H1 (cell line): ENCODE data around the gene JDP2. TPM values are rescaled to one million over a fixed set of nuclear protein-coding genes. Genes with fewer than 3 reads are reported as not detected.

Experiments used
- CBX5 ChIP-seq: fragments of 300-800, 300-1000 bp; sonication (generic); IDR thresholded peaks from 2 replicates; pipeline ENCODE4 v1.7.1; 2016; ENCODE audit warnings: antibody characterized with exemption, low read length, low read depth
- CEBPB ChIP-seq: IDR thresholded peaks from 2 replicates; pipeline ENCODE4 v1.6.1; 2012; ENCODE audit warnings: low read depth, low read length
- GABPA ChIP-seq: IDR thresholded peaks from 2 replicates; pipeline ENCODE4 v1.6.1; 2011; ENCODE audit warnings: mild to moderate bottlenecking, low read length, moderate library complexity, borderline replicate concordance; ENCODE audit not compliant: insufficient read depth
- TAF1 ChIP-seq: IDR thresholded peaks from 2 replicates; pipeline ENCODE4 v1.6.1; 2011; ENCODE audit warnings: mild to moderate bottlenecking, low read depth, low read length
- ZNF274 ChIP-seq: IDR thresholded peaks from 2 replicates; pipeline ENCODE4 v1.7.0; 2012; ENCODE audit warnings: low read length, borderline replicate concordance; ENCODE audit errors: extremely low read depth
- polyA plus RNA-seq, 7 experiments: library from polyadenylated mRNA; depleted of rRNA in 3 of 7; stranded (reverse) in 5 of 7; unstranded in 2 of 7; fragments of >200 nt in 5 of 7; fragments of 200-250 nt in 2 of 7; gene quantifications; 1 replicate in 5 of 7; 2 replicates in 1 of 7; 4 replicates in 1 of 7; pipeline versions ENCODE4 v1.2.1 to v1.2.3, GENCODE V29; 2011 to 2013; ENCODE audit warnings: missing spikeins in 2 of 7, mixed read lengths in 2 of 7
- total RNA-seq: library from RNA; stranded (reverse); fragmentation: NEBNext Ultra II Directional; extraction: Animal tissue kit (Norgen Biotek cat#: 25700); gene quantifications from 2 replicates; pipeline ENCODE4 v1.2.1, GENCODE V29; 2021
- TF ChIP-seq, protein P1 (sequence below): IDR thresholded peaks from 2 replicates; pipeline ENCODE4 v1.6.1; 2012; ENCODE audit warnings: inconsistent platforms

The JDP2 gene
- total and polyA plus RNA-seq, 2 of the 8 experiments (the other 6 are each of a cell fraction or from before 2014, with no cell fraction given) = 8.9 to 27.2 TPM

DNA sequence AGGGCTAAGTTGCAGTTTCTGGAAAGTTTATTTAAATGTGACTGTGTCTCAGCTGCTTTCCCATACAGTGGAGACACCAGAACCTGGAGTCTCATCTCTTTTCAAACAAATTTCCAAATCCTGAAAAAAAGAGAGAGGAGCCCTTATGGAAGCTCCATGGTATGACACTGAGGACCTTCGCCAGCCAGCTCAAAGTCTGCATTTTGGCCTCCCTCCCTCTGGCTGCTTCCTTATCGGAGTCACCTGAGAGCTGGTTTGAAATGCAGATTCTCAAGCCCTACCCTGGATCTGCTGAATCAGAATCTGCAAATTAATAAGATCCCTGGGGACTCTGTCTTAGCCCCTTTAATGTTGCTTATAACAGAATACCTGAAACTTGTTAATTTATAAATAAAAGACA lies 21.7 kb upstream of the JDP2 start (continued):
- TF ChIP-seq, protein P1, sequence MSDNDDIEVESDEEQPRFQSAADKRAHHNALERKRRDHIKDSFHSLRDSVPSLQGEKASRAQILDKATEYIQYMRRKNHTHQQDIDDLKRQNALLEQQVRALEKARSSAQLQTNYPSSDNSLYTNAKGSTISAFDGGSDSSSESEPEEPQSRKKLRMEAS = no peak
- TF ChIP-seq CBX5 (no peak), CEBPB (no peak), ZNF274 (no peak), GABPA (no peak), TAF1 (no peak)
